HG03159 (cell line): ENCODE measurements around the gene NDST4.

Source experiments
- ATAC-seq: cut with Tn5 transposase; IDR thresholded peaks from one replicate; pipeline ENCODE4 v1.9.1; 2021; ENCODE audit warnings: mild to moderate bottlenecking, moderate library complexity; ENCODE audit not compliant: unreplicated experiment

Gene NDST4

GRCh38 chr4:115113506-115114106, at the start of gene NDST4:
Gene NDST4, minus strand, starts transcription at chr4:115113620. Its CDS starts 36,584 bp downstream, at chr4:115077036.
- ATAC-seq: no peak

GRCh38 chr4:115159141-115159540, 45.7 kb upstream of the NDST4 start:
- no peak for ATAC-seq

GRCh38 chr4:115158296-115158695, 44.9 kb upstream of the NDST4 start:
- ATAC-seq: no peak

GRCh38 chr4:115154826-115155225, 41.4 kb upstream of the NDST4 start:
- ATAC-seq: no peak

GRCh38 chr4:115152965-115153364, 39.5 kb upstream of the NDST4 start:
- no peak for ATAC-seq

- ATAC-seq: peak; percentile 75
These were observed 38.7 kb upstream of the NDST4 start for GRCh38 chr4:115152081-115152480.

- no peak for ATAC-seq
These were observed 35.7 kb upstream of the NDST4 start for GRCh38 chr4:115149106-115149505.

- no peak for ATAC-seq
These were observed 32.2 kb upstream of the NDST4 start for GRCh38 chr4:115145393-115146160.

- ATAC-seq: no peak
These were observed 14.6 kb upstream of the NDST4 start for GRCh38 chr4:115128037-115128436.

GRCh38 chr4:115126491-115126890, 13.1 kb upstream of the NDST4 start:
- ATAC-seq: no peak

GRCh38 chr4:115121351-115122043, 8.1 kb upstream of the NDST4 start:
- ATAC-seq: no peak

GRCh38 chr4:115119804-115120352, 6.5 kb upstream of the NDST4 start:
- ATAC-seq: no peak

- ATAC-seq: no peak
These were observed 4.2 kb upstream of the NDST4 start for GRCh38 chr4:115117651-115118050.

GRCh38 chr4:115110191-115111181, 2.9 kb downstream of the NDST4 start:
- ATAC-seq: no peak

GRCh38 chr4:115108850-115109249, 4.6 kb downstream of the NDST4 start:
- no peak for ATAC-seq

- ATAC-seq: no peak
These were observed 6.0 kb downstream of the NDST4 start for GRCh38 chr4:115107411-115107810.

GRCh38 chr4:115101675-115102074, 11.7 kb downstream of the NDST4 start:
- no peak for ATAC-seq

- peak; percentile 87 for ATAC-seq
These were observed 22.8 kb downstream of the NDST4 start for GRCh38 chr4:115090483-115091075.

GRCh38 chr4:115082633-115083032, 30.8 kb downstream of the NDST4 start:
- no peak for ATAC-seq

GRCh38 chr4:115076691-115077090, 36.7 kb downstream of the NDST4 start:
- no peak for ATAC-seq
